Ovary (tissue), 9 donors: ENCODE data around the gene PFDN5. TPM values are rescaled to one million over a fixed set of nuclear protein-coding genes. Genes with fewer than 3 reads are reported as not detected.
"Not testable (repeated sequence)": the region's sequence is repeated elsewhere in the genome, so short reads cannot be mapped to it uniquely, and the experiment has no call there.

Experiments
- DNase-seq, 5 donors: peaks; one replicate each; pipeline ENCODE4 v3.0.0-alpha.2; 2019 to 2020
- H3K27ac ChIP-seq, 2 donors: fragments of 200-600 bp; one replicate each; pipeline versions ENCODE4 v1.5.1 to v1.8.0; 2019 to 2022
- H3K27me3 ChIP-seq: fragments of 200-600 bp; one replicate; pipeline ENCODE4 v1.8.0; 2022
- H3K36me3 ChIP-seq: fragments of 200-600 bp; sonication (generic); one replicate; pipeline ENCODE4 v1.5.1; 2019
- H3K4me1 ChIP-seq: one replicate; pipeline ENCODE4 v1.8.1; 2013; ENCODE audit warnings: mild to moderate bottlenecking, moderate library complexity; ENCODE audit not compliant: insufficient read depth
- H3K4me3 ChIP-seq: fragments of 200-600 bp; sonication (generic); one replicate; pipeline ENCODE4 v1.5.1; 2017
- H3K9me3 ChIP-seq, 2 donors: fragments of 200-600 bp in 1 of 2; sonication (generic) in 1 of 2; one replicate each; pipeline versions ENCODE4 v1.5.1 to v1.8.1; 2013 to 2019; ENCODE audit warnings: mild to moderate bottlenecking in 1 of 2, moderate library complexity in 1 of 2
- CTCF ChIP-seq, 3 donors: fragments of 450-650 bp in 2 of 3; fragments of 200-600 bp in 1 of 3; IDR thresholded peaks; one replicate each; pipeline versions ENCODE4 v1.5.1 to v1.8.0; 2016 to 2022; ENCODE audit warnings: antibody characterized with exemption in 3 of 3, mild to moderate bottlenecking in 1 of 3
- EP300 ChIP-seq: sonication (generic); formaldehyde crosslinking; IDR thresholded peaks from one replicate; pipeline ENCODE4 v1.6.1; 2017; ENCODE audit warnings: antibody characterized with exemption
- POLR2A ChIP-seq: fragments of 450-650 bp; IDR thresholded peaks from one replicate; pipeline ENCODE4 v1.6.1; 2017; ENCODE audit warnings: antibody characterized with exemption, mild to moderate bottlenecking, moderate library complexity
- WGBS, 3 donors: extraction: QIAGEN DNeasy Blood & Tissue Kit in 1 of 3; methylation state at CpG; one replicate each; pipeline versions ENCODE4 v1.1.5 to v1.1.7; 2013 to 2017; 5-methylcytosine and 5-hydroxymethylcytosine counted together
- intact Hi-C, 4 donors: fragments of 100-400 bp; cut with DNase I; formaldehyde crosslinking; loops; one replicate each; pipeline versions ENCODE4 v1.11.0 to v1.15.1; 2022 to 2023
- polyA plus RNA-seq, 2 donors: library from polyadenylated mRNA; stranded (reverse); fragments of 200-250 nt in 1 of 2; fragments of 350-450 nt in 1 of 2; fragmentation: Illumina TruSeq in 1 of 2; extraction: RNeasy Lipid Tissue Mini Kit (QIAGEN cat#74804) in 1 of 2; gene quantifications; one replicate each; pipeline ENCODE4 v1.2.3, GENCODE V29; 2013 to 2014
- total RNA-seq, 7 donors: library from RNA; depleted of rRNA in 2 of 7; stranded (reverse); fragments of >200 nt in 2 of 7; fragmentation: NEBNext Ultra II Directional in 3 of 7; extraction: Animal tissue kit (Norgen Biotek cat#: 25700) in 3 of 7; gene quantifications; one replicate each; pipeline versions ENCODE4 v1.1.0 to v1.2.4, GENCODE V29; 2016 to 2023
- donor health status: DM: no; HTN: no; CAD: no; lungs with moderate emphysema.
- donor health status: DM: no; HTN: no; CAD: no.
- donor health status: Bipolar disorder and iron deficiency.
- donor health status: DM: yes; HTN: yes; CAD: no.
- donor health status: DM: no; HTN: no; CAD: no.
- donor health status: DM: yes; HTN: yes; CAD: no.

Gene PFDN5
- total and polyA plus RNA-seq, 9 donors = 603 to 1,792 (median 954) TPM

GRCh38 chr12:53326460-53327185, 31.3 kb downstream of the PFDN5 start:
- H3K36me3 ChIP-seq = no peaks in the 10 kb centered on the region
- no peaks in the 10 kb centered on the region for H3K9me3 ChIP-seq
- intact Hi-C loops = loop anchor here (10.0 kb wide), 1 partner anchor 178 kb away; the partner anchor contains the start of genes NPFF (in 4 of the 4) and TARBP2 (in 4 of the 4)
- H3K4me3 ChIP-seq = no peak overlapping the region
- H3K27ac ChIP-seq = no peak overlapping the region
- TF ChIP-seq CTCF (IDR thresholded peaks at IDR 0.05) = no peak
- H3K27me3 ChIP-seq = no peaks in the 10 kb centered on the region
- peaks cover 5% of the 10 kb centered on the region for H3K4me1 ChIP-seq
- WGBS, 3 donors = 77 to 82% (median 77%) methylated on average over 8 of the region's 8 CpGs
- DNase-seq = no peak

GRCh38 chr12:53327435-53328042, 32.2 kb downstream of the PFDN5 start:
- Histone ChIP-seq H3K27me3 (no peaks in the 10 kb centered on the region), H3K4me1 (peaks cover 3% of the 10 kb centered on the region), H3K9me3 (no peaks in the 10 kb centered on the region)

GRCh38 chr12:53328043-53328435, 32.7 kb downstream of the PFDN5 start:
- intact Hi-C loops = loop anchor here (10.0 kb wide), 1 partner anchor 177 kb away; the partner anchor contains the start of genes NPFF (in 4 of the 4) and TARBP2 (in 4 of the 4)
- Histone ChIP-seq H3K27ac (no peak overlapping the region), H3K27me3 (no peaks in the 10 kb centered on the region), H3K9me3 (no peaks in the 10 kb centered on the region), H3K4me3 (no peak overlapping the region), H3K36me3 (no peaks in the 10 kb centered on the region), H3K4me1 (peaks cover 3% of the 10 kb centered on the region)
- DNase-seq = no peak
- 36 to 47% (median 40%) methylated on average over 15 to 16 of the region's 16 CpGs for WGBS, 3 donors
- no peak for TF ChIP-seq EP300
- TF ChIP-seq CTCF (IDR thresholded peaks at IDR 0.05) = no peak
- no peak for TF ChIP-seq POLR2A

More at GRCh38 chr12:53327435-53328042, 32.2 kb downstream of the PFDN5 start:
- H3K4me3 ChIP-seq = no peak overlapping the region
- no peak overlapping the region for H3K27ac ChIP-seq
- TF ChIP-seq EP300 (no peak), POLR2A (no peak), CTCF (IDR thresholded peaks at IDR 0.05) (no peak)
- intact Hi-C loops = loop anchor here (10.0 kb wide), 1 partner anchor 177 kb away; the partner anchor contains the start of genes NPFF (in 4 of the 4) and TARBP2 (in 4 of the 4)
- WGBS, 3 donors = 79 to 87% (median 81%) methylated on average over 3 of the region's 3 CpGs
- no peaks in the 10 kb centered on the region for H3K36me3 ChIP-seq
- DNase-seq = no peak

GRCh38 chr12:53330671-53331070, 35.3 kb downstream of the PFDN5 start:
- TF ChIP-seq CTCF (IDR thresholded peaks at IDR 0.05) (no peak), EP300 (no peak), POLR2A (no peak)
- Histone ChIP-seq H3K4me1 (peaks cover 3% of the 10 kb centered on the region), H3K27ac (no peak overlapping the region), H3K27me3 (no peaks in the 10 kb centered on the region), H3K9me3 (no peaks in the 10 kb centered on the region), H3K36me3 (no peaks in the 10 kb centered on the region), H3K4me3 (no peak overlapping the region)
- no peak for DNase-seq
- 71 to 75% (median 74%) methylated on average over 5 of the region's 5 CpGs for WGBS, 3 donors
- intact Hi-C loops = no loop called here

- H3K9me3 ChIP-seq, DNase-seq, H3K27ac ChIP-seq, H3K4me1 ChIP-seq, H3K27me3 ChIP-seq, intact Hi-C loops, H3K36me3 ChIP-seq, H3K4me3 ChIP-seq: not testable (repeated sequence)
Measured at GRCh38 chr12:53332339-53332738, 37.0 kb downstream of the PFDN5 start.
